A549 (cell line): ENCODE results near the gene TDO2. TPM values are rescaled to one million over a fixed set of nuclear protein-coding genes. Genes with fewer than 3 reads are reported as not detected.

Experiments
- ATAC-seq, 2 experiments: fragments of 200-7000 bp in 1 of 2; fragments of >200 bp in 1 of 2; cut with Nextera tagmentation in 1 of 2; cut with Tn5 transposase in 1 of 2; 3 replicates each; pipeline versions ENCODE4 v1.8.0 to v1.9.1; 2018 to 2020; ENCODE audit warnings: mild to moderate bottlenecking in 1 of 2, moderate library complexity in 1 of 2
- CTCF ChIA-PET: fragments of 300-600 bp; sonication (Branson Sonifier 250); formaldehyde crosslinking; extraction: SDS; loops from one replicate; lab custom pipeline; 2021; ENCODE audit warnings: antibody characterized with exemption, inconsistent platforms; lab: Yijun Ruan, JAX
- POLR2A ChIA-PET: fragments of 350-600 bp; formaldehyde crosslinking; extraction: SDS; loops from one replicate; lab custom pipeline; 2021; ENCODE audit warnings: antibody characterized with exemption, inconsistent platforms; lab: Yijun Ruan, JAX
- DNase-seq, 2 experiments: peaks; one replicate each; pipeline versions ENCODE4 v3.0.0 to v3.0.0-alpha.2; 2011 to 2016; ENCODE audit warnings: low read depth in 1 of 2, low spot score in 1 of 2
- FAIRE-seq: peaks from 2 replicates; lab custom pipeline; 2011; peaks lifted over from hg19 to GRCh38; lab: Jason Lieb, UNC
- H3K27ac ChIP-seq, 2 experiments: fragments of >200 bp; sonication (Bioruptor Twin); formaldehyde crosslinking; 3 replicates each; pipeline ENCODE4 v1.5.1; 2016 to 2017
- H3K4me1 ChIP-seq: fragments of >200 bp; sonication (Bioruptor Twin); formaldehyde crosslinking; 3 replicates; pipeline ENCODE4 v1.6.1; 2016
- H3K4me2 ChIP-seq: fragments of >200 bp; sonication (Bioruptor Twin); formaldehyde crosslinking; 3 replicates; pipeline ENCODE4 v1.6.1; 2016
- H3K4me3 ChIP-seq: fragments of >200 bp; sonication (Bioruptor Twin); formaldehyde crosslinking; 3 replicates; pipeline ENCODE4 v1.5.1; 2016
- H3K9me3 ChIP-seq: fragments of >200 bp; sonication (Bioruptor Twin); formaldehyde crosslinking; 3 replicates; pipeline ENCODE4 v1.6.1; 2016
- ATOH8 ChIP-seq: fragments of 250-450 bp; sonication (Bioruptor Pico); IDR thresholded peaks from 2 replicates; pipeline ENCODE4 v1.5.0; 2020; ENCODE audit warnings: low read depth, mild to moderate bottlenecking, moderate library complexity
- CHD4 ChIP-seq: fragments of 200-600 bp; sonication (generic); IDR thresholded peaks from 2 replicates; pipeline ENCODE4 v1.6.1; 2016; ENCODE audit warnings: antibody characterized with exemption, mild to moderate bottlenecking, borderline replicate concordance
- E2F6 ChIP-seq: IDR thresholded peaks from 2 replicates; pipeline ENCODE4 v1.6.1; 2012; ENCODE audit warnings: low read depth, borderline replicate concordance
- EHMT2 ChIP-seq: fragments of 200-600 bp; sonication (generic); IDR thresholded peaks from 2 replicates; pipeline ENCODE4 v1.6.1; 2016; ENCODE audit warnings: antibody characterized with exemption, low read depth, mild to moderate bottlenecking, moderate library complexity
- ELK1 ChIP-seq: fragments of 150-350 bp; IDR thresholded peaks from 2 replicates; pipeline ENCODE4 v1.6.1; 2014; ENCODE audit warnings: low read depth, mild to moderate bottlenecking, low read length
- EP300 ChIP-seq, 2 experiments: fragments of >200 bp; sonication (Bioruptor Twin); formaldehyde crosslinking; IDR thresholded peaks; 2 replicates in 1 of 2; 3 replicates in 1 of 2; pipeline ENCODE4 v1.6.1; 2016 to 2017
- GATA3 ChIP-seq: IDR thresholded peaks from 2 replicates; pipeline ENCODE4 v1.6.1; 2012; ENCODE audit warnings: borderline replicate concordance
- HDAC2 ChIP-seq: fragments of 200-600 bp; sonication (generic); IDR thresholded peaks from 2 replicates; pipeline ENCODE4 v1.6.1; 2016
- HES2 ChIP-seq: fragments of >200 bp; sonication (Bioruptor Twin); formaldehyde crosslinking; IDR thresholded peaks from 2 replicates; pipeline ENCODE4 v1.6.1; 2016
- HOXA7 ChIP-seq: fragments of 250-450 bp; sonication (Bioruptor Pico); IDR thresholded peaks from 2 replicates; pipeline ENCODE4 v1.5.0; 2020; ENCODE audit warnings: mild to moderate bottlenecking, moderate library complexity
- MAFK ChIP-seq: fragments of 450-650 bp; IDR thresholded peaks from 2 replicates; pipeline ENCODE4 v1.6.1; 2014; ENCODE audit not compliant: partially characterized antibody
- POLR2AphosphoS2 ChIP-seq: conservative IDR thresholded peaks from 2 replicates; pipeline ENCODE4 v1.6.1; 2012; ENCODE audit warnings: low read length, improper control_type of control experiment, inconsistent platforms
- RNF2 ChIP-seq: fragments of 200-600 bp; sonication (generic); IDR thresholded peaks from 2 replicates; pipeline ENCODE4 v1.6.1; 2016; ENCODE audit warnings: low read depth, mild to moderate bottlenecking, antibody characterized with exemption, moderate library complexity, borderline replicate concordance
- SMC3 ChIP-seq: fragments of >200 bp; sonication (Bioruptor Twin); formaldehyde crosslinking; IDR thresholded peaks from 3 replicates; pipeline ENCODE4 v1.6.1; 2018; ENCODE audit warnings: inconsistent platforms
- TFCP2L1 ChIP-seq: fragments of 250-450 bp; sonication (Bioruptor Pico); IDR thresholded peaks from 2 replicates; pipeline ENCODE4 v1.5.0; 2021; ENCODE audit warnings: mild to moderate bottlenecking
- ZNF302 ChIP-seq: fragments of 250-450 bp; sonication (Bioruptor Pico); IDR thresholded peaks from 2 replicates; pipeline ENCODE4 v1.9.0; 2021; ENCODE audit warnings: inconsistent platforms, mild to moderate bottlenecking, moderate library complexity
- ZSCAN20 ChIP-seq: fragments of 250-450 bp; sonication (Bioruptor Pico); IDR thresholded peaks from 2 replicates; pipeline ENCODE4 v1.8.0; 2022; ENCODE audit warnings: mild to moderate bottlenecking, moderate library complexity
- WGBS: methylation state at CpG from one replicate; pipeline ENCODE4 v1.1.6; 2017; ENCODE audit errors: missing lambda C conversion rate; 5-methylcytosine and 5-hydroxymethylcytosine counted together
- polyA plus RNA-seq, 4 experiments: library from polyadenylated mRNA; depleted of rRNA in 3 of 4; stranded (reverse); fragments of >200 nt; fragmentation: RNase III in 1 of 4; extraction: RNeasy Plus Mini Kit Qiagen cat#74134 plus additional on column Dnase treatment in 1 of 4; gene quantifications; 2 replicates in 3 of 4; 3 replicates in 1 of 4; pipeline ENCODE4 v1.2.3, GENCODE V29; 2011 to 2017

The TDO2 gene
- polyA plus RNA-seq, 2 of the 4 experiments (the other 2 are of a cell fraction) = 2.6 to 2.9 TPM

- TF ChIP-seq HOXA7 (CRISPR knock-in tag) (no peak), ATOH8 (CRISPR knock-in tag) (no peak), ZSCAN20 (CRISPR knock-in tag) (no peak)
Observed at GRCh38 chr4:155911905-155912304, 8.4 kb downstream of the TDO2 start (continued).

GRCh38 chr4:155914782-155915181 is 11.3 kb downstream of the TDO2 start:
- no peak overlapping the region for H3K4me2 ChIP-seq
- POLR2A ChIA-PET = no interaction called here
- CTCF ChIA-PET = no interaction called here
- no peak overlapping the region for H3K4me3 ChIP-seq
- no peak overlapping the region for H3K27ac ChIP-seq
- DNase-seq = no peak
- TF ChIP-seq CHD4 = no peak
- TF ChIP-seq, all 56 proteins: peak for 0
- no peaks in the 10 kb centered on the region for H3K9me3 ChIP-seq
- no peaks in the 10 kb centered on the region for H3K4me1 ChIP-seq
- FAIRE-seq = no peak
- WGBS = 39% methylated on average over 5 of the region's 5 CpGs
- no peak for ATAC-seq

GRCh38 chr4:155921597-155921996 is 18.1 kb downstream of the TDO2 start:
- H3K4me2 ChIP-seq = no peak overlapping the region
- H3K4me1 ChIP-seq = no peaks in the 10 kb centered on the region
- H3K27ac ChIP-seq = no peak overlapping the region
- TF ChIP-seq ELK1 = no peak
- TF ChIP-seq RNF2 = no peak
- TF ChIP-seq HDAC2 = no peak
- TF ChIP-seq ZNF302 = no peak
- no peak for TF ChIP-seq E2F6
- TF ChIP-seq TFCP2L1 (CRISPR knock-in tag) = no peak
- TF ChIP-seq HES2 = no peak
- TF ChIP-seq GATA3 = no peak
- DNase-seq (no peak), FAIRE-seq (no peak), ATAC-seq (no peak)
- 67% methylated on average over 1 of the region's 1 CpG for whole genome bisulfite sequencing
- no peak overlapping the region for H3K4me3 ChIP-seq
- H3K9me3 ChIP-seq = no peaks in the 10 kb centered on the region
- ChIA-PET POLR2A (no interaction called here), CTCF (no interaction called here)

- WGBS = 31% methylated on average over 3 of the region's 3 CpGs
- Histone ChIP-seq H3K9me3 (no peaks in the 10 kb centered on the region), H3K4me2 (no peak overlapping the region), H3K4me3 (no peak overlapping the region), H3K27ac (no peak overlapping the region), H3K4me1 (no peaks in the 10 kb centered on the region)
- DNase-seq (no peak), ATAC-seq (no peak), FAIRE-seq (no peak)
- TF ChIP-seq GATA3 = no peak
- TF ChIP-seq E2F6 = no peak
- TF ChIP-seq EHMT2 = no peak
- no peak for TF ChIP-seq SMC3
- TF ChIP-seq POLR2AphosphoS2 = no peak
- TF ChIP-seq EP300 (IDR thresholded peaks at IDR 0.05) = no peak
- no peak for TF ChIP-seq MAFK
- TF ChIP-seq HOXA7 (CRISPR knock-in tag) = no peak
- ChIA-PET CTCF (no interaction called here), POLR2A (no interaction called here)
Observed at GRCh38 chr4:155924637-155925036, 21.1 kb downstream of the TDO2 start.
